GM11168 (cell line): Measurements from ENCODE around the gene CRADD.
"Not testable (repeated sequence)": the region's sequence is repeated elsewhere in the genome, so short reads cannot be mapped to it uniquely, and the experiment has no call there.

Experiments
- in situ Hi-C: fragments of 300-500 bp; cut with MboI; formaldehyde crosslinking; loops from one replicate; pipeline ENCODE4 v1.12.0; 2022; ENCODE audit warnings: low sequenced_read_pairs; ENCODE audit not compliant: unreplicated experiment

The CRADD gene

GRCh38 chr12:93883436-93884154 lies 206.4 kb downstream of the CRADD start:
- in situ Hi-C loops, result no loop called here

DNA sequence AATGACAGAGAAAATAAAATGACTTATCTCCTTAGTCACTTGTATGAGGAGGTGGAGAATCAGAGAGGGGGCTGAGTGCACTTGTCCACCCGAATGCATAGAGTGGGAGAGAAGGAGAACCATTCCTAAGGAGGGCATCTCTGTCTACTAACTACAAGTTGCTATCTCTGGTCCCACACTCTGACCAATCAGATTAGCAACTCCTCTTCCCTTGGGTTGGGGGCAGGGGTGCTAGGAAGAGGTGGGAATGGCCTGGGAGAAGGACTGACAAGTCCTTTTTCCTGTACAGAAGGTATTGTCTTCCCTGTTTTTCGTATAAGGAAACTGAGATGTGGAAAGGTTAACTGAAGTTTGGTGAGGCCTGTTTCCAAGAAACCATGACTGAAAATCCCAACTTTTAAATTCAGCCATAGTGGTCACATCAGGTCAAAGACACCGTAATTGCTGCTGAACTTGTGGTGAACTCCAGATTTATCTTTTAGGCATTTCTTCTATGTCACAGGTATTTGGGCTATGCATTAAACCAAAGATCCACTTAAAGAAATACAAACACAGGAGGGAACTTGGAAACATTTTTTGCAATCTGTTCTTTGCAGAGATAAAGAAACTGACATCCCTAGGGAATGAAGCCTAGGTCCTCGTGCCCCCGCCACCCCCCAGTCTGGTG lies 207.8 kb downstream of the CRADD start:
- in situ Hi-C loops, result no loop called here

DNA sequence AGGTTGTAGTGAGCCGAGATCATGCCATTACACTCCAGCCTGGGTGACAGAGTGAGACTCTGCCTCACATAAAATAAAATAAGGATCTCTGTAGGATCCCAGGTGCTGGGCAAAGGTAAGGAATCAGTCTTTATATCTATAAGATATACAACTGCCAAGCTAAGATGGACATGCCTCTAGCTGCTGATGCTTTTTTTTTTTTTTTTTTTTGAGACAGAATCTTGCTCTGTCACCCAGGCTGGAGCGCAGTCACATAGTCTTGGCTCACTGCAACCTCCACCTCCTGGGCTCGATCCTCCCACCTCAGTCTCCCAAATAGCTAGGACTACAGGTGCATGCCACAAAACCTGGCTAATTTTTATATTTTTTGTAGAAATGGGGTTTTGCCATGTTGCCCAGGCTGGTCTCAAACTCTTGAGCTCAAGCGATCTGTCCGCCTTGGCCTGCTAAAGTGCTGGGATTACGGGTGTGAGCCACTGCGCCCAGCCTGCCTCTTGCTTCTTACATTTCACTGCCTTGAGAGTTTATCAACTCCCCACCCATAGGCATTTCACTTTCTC lies 208.9 kb downstream of the CRADD start:
- in situ Hi-C loops, result not testable (repeated sequence)

DNA sequence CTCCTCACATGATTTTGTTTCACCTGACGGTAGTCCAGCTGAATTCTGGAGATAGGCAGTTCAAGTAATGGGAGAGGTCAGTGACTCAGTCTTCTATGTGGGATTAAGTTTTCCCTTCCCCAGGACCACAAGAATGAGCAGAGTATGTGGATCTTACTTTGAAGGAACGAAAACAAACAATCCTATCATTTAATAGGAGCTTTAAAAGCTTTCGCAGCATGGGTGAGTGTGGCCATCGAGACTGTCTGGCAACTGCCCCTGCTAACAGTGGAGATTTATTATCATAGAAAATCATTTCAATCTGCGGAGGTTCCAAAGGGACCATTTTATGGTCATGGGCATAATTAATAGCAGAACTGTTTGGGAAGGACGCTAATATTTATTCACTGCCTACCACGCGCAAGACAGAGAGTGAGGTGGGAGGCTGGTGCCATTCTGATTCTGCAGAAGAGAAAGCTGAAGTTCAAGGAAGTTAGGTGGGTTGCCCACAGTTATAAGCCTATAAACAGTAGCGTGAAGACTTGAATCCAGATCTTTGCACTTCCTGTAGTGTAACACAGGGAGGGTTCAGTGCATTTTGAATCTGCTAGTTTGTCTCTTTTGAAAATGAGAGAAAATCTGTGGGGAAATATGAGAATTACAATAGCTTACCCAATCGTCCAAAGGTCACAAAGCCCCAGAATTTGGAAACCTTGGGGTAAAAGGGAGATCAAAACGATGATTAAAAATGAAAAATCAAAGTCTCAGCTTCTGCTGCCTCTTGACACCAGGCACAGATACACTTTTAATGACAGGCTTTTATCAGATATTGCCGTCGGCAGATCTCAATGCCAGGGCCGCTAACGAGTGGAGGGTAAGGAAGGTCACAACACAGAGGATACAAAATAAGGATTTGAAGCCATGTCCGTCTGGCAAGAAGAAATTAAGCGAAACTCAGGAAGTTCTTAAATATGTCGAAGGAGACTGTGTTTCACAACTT lies 209.6 kb downstream of the CRADD start:
- in situ Hi-C loops, result no loop called here

DNA sequence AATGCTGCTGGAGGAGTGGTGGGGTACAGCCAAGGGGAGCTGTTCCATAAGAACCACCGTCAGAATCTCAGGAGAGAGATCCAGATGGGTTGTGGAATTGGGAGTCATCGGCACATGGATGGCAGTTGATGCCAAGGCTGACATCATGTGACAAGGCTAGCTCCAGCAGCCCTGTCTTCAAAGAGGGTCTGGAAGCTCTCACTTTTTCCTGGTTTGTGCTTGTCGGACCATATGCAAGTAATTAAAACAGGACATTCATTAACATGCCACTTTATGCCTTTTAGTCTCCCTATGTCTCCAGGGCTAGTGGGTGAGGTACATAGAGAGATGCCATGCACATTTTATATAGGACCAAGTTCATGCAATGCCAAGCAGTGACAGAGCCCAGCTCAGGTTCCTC lies 211.8 kb downstream of the CRADD start:
- in situ Hi-C loops, result no loop called here

DNA sequence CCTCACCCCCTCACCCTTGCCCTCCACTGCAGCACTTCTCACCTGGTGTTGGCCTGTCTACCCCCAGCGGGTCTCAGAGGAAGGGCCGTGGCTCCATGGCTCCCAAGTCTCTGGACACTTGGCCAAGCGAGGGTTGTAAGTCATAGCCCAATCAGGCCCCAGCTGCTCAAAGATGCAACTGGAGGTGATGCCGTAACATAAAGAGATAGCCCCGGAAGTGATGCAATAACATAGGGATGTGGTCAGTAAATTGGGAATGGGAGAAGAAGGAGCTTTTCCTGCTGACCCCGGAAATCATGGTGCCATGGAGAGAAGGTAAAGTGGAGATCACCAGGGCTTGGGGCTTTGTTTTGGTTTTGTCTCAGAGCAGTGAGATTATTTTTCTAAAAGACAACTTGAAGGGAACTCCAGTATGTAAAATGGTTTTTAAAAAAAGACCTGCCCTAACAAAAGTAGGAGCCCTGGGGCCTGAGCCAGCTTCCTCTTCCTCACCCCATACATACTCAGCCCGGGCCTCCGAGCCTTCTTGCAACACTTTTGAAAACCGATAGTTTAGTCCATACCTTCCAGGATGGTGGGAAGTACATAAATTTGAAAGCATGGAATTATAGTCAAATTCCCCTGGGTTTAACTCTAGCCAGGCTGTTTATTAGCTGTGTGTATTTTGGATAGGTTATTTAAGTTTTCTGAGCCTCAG lies 212.5 kb downstream of the CRADD start:
- in situ Hi-C loops, result no loop called here

- in situ Hi-C loops, result no loop called here
Observed at GRCh38 chr12:93892423-93893268, 215.5 kb downstream of the CRADD start.

GRCh38 chr12:93894391-93895088 lies 217.4 kb downstream of the CRADD start:
- in situ Hi-C loops, result no loop called here

GRCh38 chr12:93895089-93895445 lies 217.9 kb downstream of the CRADD start:
- in situ Hi-C loops, result no loop called here

DNA sequence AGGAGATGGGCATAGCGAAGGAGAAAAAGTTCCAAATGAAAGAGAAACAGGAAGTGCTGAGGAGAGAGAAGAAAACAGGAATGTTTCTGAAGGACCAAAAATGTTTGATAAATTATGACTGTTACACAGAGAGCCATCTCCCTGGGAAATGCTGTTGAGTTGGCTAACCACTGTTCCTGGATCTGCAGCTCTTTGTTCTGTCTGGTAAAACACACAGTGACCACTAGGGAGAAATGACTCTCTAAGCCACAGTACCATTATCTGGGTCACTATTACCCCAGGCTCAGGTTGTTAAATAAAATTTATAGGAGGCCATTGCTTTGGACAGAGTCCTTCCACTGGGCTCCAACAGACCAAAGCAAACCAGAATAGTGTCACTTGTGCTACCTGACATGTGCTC lies 219.3 kb downstream of the CRADD start:
- in situ Hi-C loops, result no loop called here

- in situ Hi-C loops, result no loop called here
Observed at GRCh38 chr12:93896952-93897351, 219.8 kb downstream of the CRADD start.

GRCh38 chr12:93901739-93902138 lies 224.6 kb downstream of the CRADD start:
- in situ Hi-C loops, result no loop called here

DNA sequence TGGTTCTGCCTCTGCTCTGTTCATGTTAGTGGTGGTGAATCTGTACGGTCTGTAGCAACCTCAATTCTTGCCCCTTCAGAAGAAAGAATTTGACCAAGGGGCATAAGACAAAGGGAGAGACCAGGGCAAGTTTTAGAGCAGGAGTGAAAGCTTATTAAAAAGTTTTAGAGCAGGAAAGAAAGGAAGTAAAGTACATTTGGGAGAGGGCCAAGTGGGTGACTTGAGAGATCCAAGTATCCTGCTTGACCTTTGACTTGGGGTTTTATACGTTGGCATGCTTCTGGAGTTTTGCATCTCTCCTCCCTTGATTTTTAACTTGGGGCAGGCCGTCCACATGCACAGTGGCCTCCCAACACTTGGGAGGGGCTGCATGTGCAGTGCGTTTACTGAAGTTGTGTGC lies 225.0 kb downstream of the CRADD start:
- in situ Hi-C loops, result no loop called here

DNA sequence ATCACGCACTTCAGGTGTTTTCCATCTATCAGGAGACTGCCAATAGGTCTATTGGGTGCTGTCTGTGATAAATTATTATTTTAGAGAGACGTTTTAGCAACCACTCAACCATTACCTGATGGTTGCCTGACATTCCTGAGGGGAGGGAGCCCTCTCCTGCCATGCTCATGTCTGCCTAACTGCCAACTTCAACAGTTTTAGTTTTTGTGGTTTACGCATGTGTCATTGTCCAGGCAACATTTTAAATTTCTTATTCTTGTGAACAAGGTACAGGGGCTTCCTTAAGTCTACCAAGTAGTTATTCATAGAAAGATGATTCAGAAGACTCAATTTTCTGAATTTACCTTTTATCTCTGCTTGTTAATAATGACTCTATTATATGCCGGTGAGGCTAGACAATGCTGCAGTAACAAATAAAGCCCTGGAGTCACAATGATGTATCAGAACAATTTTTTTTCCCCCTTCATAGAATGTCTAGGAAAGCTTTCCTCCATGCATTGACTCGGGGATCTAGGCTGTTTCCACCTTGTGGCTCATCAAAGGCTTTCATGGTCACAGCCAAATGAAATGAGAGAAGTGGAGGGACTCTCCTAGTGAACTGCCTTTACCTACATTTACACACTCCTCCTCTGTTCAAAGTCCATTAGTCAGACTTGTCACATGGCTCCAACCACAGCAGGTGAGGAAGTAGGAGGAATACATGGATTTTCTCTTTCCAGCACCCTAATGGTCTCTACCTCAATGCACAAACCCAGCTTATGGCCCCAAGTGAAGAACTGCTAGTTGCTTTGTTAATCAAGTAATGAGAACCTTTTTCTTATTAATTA lies 225.8 kb downstream of the CRADD start:
- in situ Hi-C loops, result no loop called here

- in situ Hi-C loops, result no loop called here
Observed at GRCh38 chr12:93904124-93904523, 226.9 kb downstream of the CRADD start.

GRCh38 chr12:93908264-93908663 lies 231.1 kb downstream of the CRADD start:
- in situ Hi-C loops, result no loop called here

DNA sequence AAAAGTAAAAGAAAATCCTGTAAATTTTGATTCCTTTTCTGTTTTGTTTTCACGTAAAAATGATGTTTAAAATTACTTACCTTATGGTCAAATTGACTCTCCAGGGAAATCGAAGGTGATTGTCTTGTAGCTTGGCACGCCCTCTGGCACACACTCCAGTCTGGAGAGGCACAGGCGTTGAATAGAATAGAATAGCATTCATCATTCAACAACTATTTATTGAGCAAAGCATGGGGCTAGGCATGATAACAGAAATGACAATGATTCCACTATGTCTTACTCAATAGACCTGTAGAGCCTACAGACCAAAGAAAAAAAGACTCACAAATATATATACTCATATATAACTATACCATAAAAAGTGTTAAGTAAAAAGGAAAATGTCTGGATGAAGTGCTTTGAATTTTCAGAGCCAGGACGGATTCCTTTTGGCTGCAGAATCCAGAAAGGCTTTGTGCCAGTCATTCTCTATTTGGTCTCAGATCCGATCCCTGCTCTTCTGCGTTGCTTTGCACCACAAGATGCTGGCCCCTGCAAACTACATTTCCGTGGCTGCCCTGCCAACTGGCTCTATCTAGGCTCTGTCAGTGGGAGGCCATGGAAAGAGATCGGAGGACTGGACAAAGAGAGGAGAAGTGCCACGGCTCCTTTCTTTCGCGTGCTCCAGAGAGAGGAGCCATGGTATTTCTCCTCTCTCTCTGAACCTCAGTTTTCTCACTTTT lies 231.8 kb downstream of the CRADD start:
- in situ Hi-C loops, result no loop called here
